ENCODE measurements around the gene SCYGR7.

SCYGR7 gene

GRCh38 chr2:227710986-227711385, 17.1 kb upstream of the SCYGR7 start:
- no peak overlapping the region for H3K9ac ChIP-seq (ENCODE audit: low read depth, low read length, poor library complexity, severe bottlenecking)
- no peak overlapping the region for H2AFZ ChIP-seq (ENCODE audit: low read length)

GRCh38 chr2:227713291-227713690, 14.8 kb upstream of the SCYGR7 start:
- no peaks in the 10 kb centered on the region for H3K79me2 ChIP-seq (ENCODE audit: insufficient read depth, low read length)
- H3K4me2 ChIP-seq (ENCODE audit: low read depth, low read length, poor library complexity, severe bottlenecking), result no peak overlapping the region
- H3K4me1 ChIP-seq (ENCODE audit: insufficient read depth, low read length, poor library complexity, severe bottlenecking), result no peaks in the 10 kb centered on the region
- no peak overlapping the region for H3K9ac ChIP-seq (ENCODE audit: low read depth, low read length, poor library complexity, severe bottlenecking)
- H3K36me3 ChIP-seq (ENCODE audit: insufficient read depth, low read length), result no peaks in the 10 kb centered on the region
- no peaks in the 10 kb centered on the region for H3K9me2 ChIP-seq (replicated peaks; ENCODE audit: low read depth, low read length)
- H2AFZ ChIP-seq (ENCODE audit: low read length), result no peak overlapping the region
- TF ChIP-seq EZH2phosphoT487 (IDR thresholded peaks at IDR 0.05; ENCODE audit: borderline replicate concordance) (no peak), CTCF (conservative IDR thresholded peaks at IDR 0.05; ENCODE audit: low read length) (no peak)
- H3K9me3 ChIP-seq (ENCODE audit: insufficient read depth, low read depth, low read length), result no peaks in the 10 kb centered on the region
- H4K20me1 ChIP-seq (ENCODE audit: insufficient read depth, low read length, poor library complexity, severe bottlenecking), result no peaks in the 10 kb centered on the region
- no peak overlapping the region for H3K4me3 ChIP-seq (ENCODE audit: low read length, poor library complexity, severe bottlenecking)
- H3F3A ChIP-seq (ENCODE audit: low read depth), result no peaks in the 10 kb centered on the region
- no peaks in the 10 kb centered on the region for H3K27me3 ChIP-seq (ENCODE audit: insufficient read depth, low read length, poor library complexity, severe bottlenecking)

More at GRCh38 chr2:227710986-227711385, 17.1 kb upstream of the SCYGR7 start:
- Histone ChIP-seq H3K4me3 (ENCODE audit: low read length, poor library complexity, severe bottlenecking) (no peak overlapping the region), H3K27me3 (ENCODE audit: insufficient read depth, low read length, poor library complexity, severe bottlenecking) (no peaks in the 10 kb centered on the region), H3K79me2 (ENCODE audit: insufficient read depth, low read length) (no peaks in the 10 kb centered on the region), H4K20me1 (ENCODE audit: insufficient read depth, low read length, poor library complexity, severe bottlenecking) (no peaks in the 10 kb centered on the region), H3K4me1 (ENCODE audit: insufficient read depth, low read length, poor library complexity, severe bottlenecking) (no peaks in the 10 kb centered on the region), H3K9me3 (ENCODE audit: insufficient read depth, low read depth, low read length) (no peaks in the 10 kb centered on the region), H3K9me2 (replicated peaks; ENCODE audit: low read depth, low read length) (no peaks in the 10 kb centered on the region), H3K36me3 (ENCODE audit: insufficient read depth, low read length) (no peaks in the 10 kb centered on the region), H3K4me2 (ENCODE audit: low read depth, low read length, poor library complexity, severe bottlenecking) (no peak overlapping the region), H3F3A (ENCODE audit: low read depth) (no peaks in the 10 kb centered on the region)
- TF ChIP-seq CTCF (conservative IDR thresholded peaks at IDR 0.05; ENCODE audit: low read length), result no peak
- no peak for TF ChIP-seq EZH2phosphoT487 (IDR thresholded peaks at IDR 0.05; ENCODE audit: borderline replicate concordance)

GRCh38 chr2:227716501-227716900, 11.6 kb upstream of the SCYGR7 start:
- Histone ChIP-seq H3K9me3 (ENCODE audit: insufficient read depth, low read depth, low read length) (no peaks in the 10 kb centered on the region), H3K27me3 (ENCODE audit: insufficient read depth, low read length, poor library complexity, severe bottlenecking) (no peaks in the 10 kb centered on the region), H3K79me2 (ENCODE audit: insufficient read depth, low read length) (no peaks in the 10 kb centered on the region), H2AFZ (ENCODE audit: low read length) (no peak overlapping the region), H4K20me1 (ENCODE audit: insufficient read depth, low read length, poor library complexity, severe bottlenecking) (no peaks in the 10 kb centered on the region), H3K9ac (ENCODE audit: low read depth, low read length, poor library complexity, severe bottlenecking) (no peak overlapping the region), H3K36me3 (ENCODE audit: insufficient read depth, low read length) (no peaks in the 10 kb centered on the region), H3K9me2 (replicated peaks; ENCODE audit: low read depth, low read length) (no peaks in the 10 kb centered on the region), H3K4me1 (ENCODE audit: insufficient read depth, low read length, poor library complexity, severe bottlenecking) (no peaks in the 10 kb centered on the region), H3F3A (ENCODE audit: low read depth) (no peaks in the 10 kb centered on the region), H3K4me3 (ENCODE audit: low read length, poor library complexity, severe bottlenecking) (no peak overlapping the region), H3K4me2 (ENCODE audit: low read depth, low read length, poor library complexity, severe bottlenecking) (no peak overlapping the region)
- TF ChIP-seq CTCF (conservative IDR thresholded peaks at IDR 0.05; ENCODE audit: low read length), result no peak
- TF ChIP-seq EZH2phosphoT487 (IDR thresholded peaks at IDR 0.05; ENCODE audit: borderline replicate concordance), result no peak
